ENCODE data around the gene SLC22A23. TPM values are rescaled to one million over a fixed set of nuclear protein-coding genes. Genes with fewer than 3 reads are reported as not detected.

The SLC22A23 gene
- total RNA-seq, 4 donors from 2014 or later, result 6.2 to 10.8 (median 7.8) TPM

GRCh38 chr6:3317741-3318211 is 139.1 kb downstream of the SLC22A23 start:
- TF ChIP-seq CTCF (IDR thresholded peaks at IDR 0.05) (no peak), POLR2A (IDR thresholded peaks at IDR 0.05) (no peak), EP300 (IDR thresholded peaks at IDR 0.05) (no peak), POLR2AphosphoS5 (IDR thresholded peaks at IDR 0.05) (no peak)

GRCh38 chr6:3316818-3317217 is 140.0 kb downstream of the SLC22A23 start:
- Histone ChIP-seq H3K4me1 (peaks cover 0 to 11% (median 7%) of the 10 kb centered on the region in 3 donors), H3K27me3 (no peaks in the 10 kb centered on the region), H3K4me3 (no peak overlapping the region), H3K36me3 (peaks cover 0 to 6% of the 10 kb centered on the region in 2 donors), H3K9me3 (no peaks in the 10 kb centered on the region), H3K27ac (no peak overlapping the region)
- TF ChIP-seq CTCF (IDR thresholded peaks at IDR 0.05), result no peak
- no peak for TF ChIP-seq POLR2AphosphoS5 (IDR thresholded peaks at IDR 0.05)
- no peak for TF ChIP-seq POLR2A (IDR thresholded peaks at IDR 0.05)
- no peak for TF ChIP-seq EP300 (IDR thresholded peaks at IDR 0.05)
- 85 to 91% methylated on average over 7 to 8 of the region's 8 CpGs for WGBS, 2 donors (ENCODE audit: low coverage in 1 of 2)
- no peak for ATAC-seq

More at GRCh38 chr6:3317741-3318211, 139.1 kb downstream of the SLC22A23 start:
- no peaks in the 10 kb centered on the region for H3K27me3 ChIP-seq
- H3K9me3 ChIP-seq, result no peaks in the 10 kb centered on the region
- peaks cover 0 to 11% (median 7%) of the 10 kb centered on the region in 3 donors for H3K4me1 ChIP-seq
- WGBS, 2 donors (ENCODE audit: low coverage in 1 of 2), result 57 to 62% methylated on average over 6 to 9 of the region's 11 CpGs
- H3K27ac ChIP-seq, result no peak overlapping the region
- no peak overlapping the region for H3K4me3 ChIP-seq
- peak; percentile 44 for ATAC-seq
- peaks cover 0 to 14% of the 10 kb centered on the region in 2 donors for H3K36me3 ChIP-seq

- WGBS, 2 donors (ENCODE audit: low coverage in 1 of 2), result 57 to 94% methylated on average over 2 to 7 of the region's 9 CpGs
- H3K27me3 ChIP-seq, result no peaks in the 10 kb centered on the region
- no peak overlapping the region for H3K4me3 ChIP-seq
- no peak for ATAC-seq
- H3K4me1 ChIP-seq, result peaks cover 0 to 11% (median 7%) of the 10 kb centered on the region in 3 donors
- no peak overlapping the region for H3K27ac ChIP-seq
- no peaks in the 10 kb centered on the region for H3K9me3 ChIP-seq
- H3K36me3 ChIP-seq, result peaks cover 0 to 4% of the 10 kb centered on the region in 2 donors
- TF ChIP-seq CTCF (IDR thresholded peaks at IDR 0.05), result no peak
- no peak for TF ChIP-seq POLR2AphosphoS5 (IDR thresholded peaks at IDR 0.05)
- no peak for TF ChIP-seq POLR2A (IDR thresholded peaks at IDR 0.05)
- TF ChIP-seq EP300 (IDR thresholded peaks at IDR 0.05), result no peak
Measured at GRCh38 chr6:3316331-3316730, 140.5 kb downstream of the SLC22A23 start.

- WGBS, 2 donors (ENCODE audit: low coverage in 1 of 2), result 76 to 88% methylated on average over 6 to 7 of the region's 8 CpGs
- ATAC-seq, result no peak
- no peak for TF ChIP-seq CTCF (IDR thresholded peaks at IDR 0.05)
- Histone ChIP-seq H3K36me3 (peaks cover 0 to 4% of the 10 kb centered on the region in 2 donors), H3K27ac (no peak overlapping the region), H3K4me3 (no peak overlapping the region), H3K4me1 (peaks cover 0 to 11% (median 7%) of the 10 kb centered on the region in 3 donors), H3K27me3 (no peaks in the 10 kb centered on the region), H3K9me3 (no peaks in the 10 kb centered on the region)
Measured at GRCh38 chr6:3315841-3316240, 141.0 kb downstream of the SLC22A23 start.

GRCh38 chr6:3314621-3315467 is 142.0 kb downstream of the SLC22A23 start:
- no peak overlapping the region for H3K4me3 ChIP-seq
- ATAC-seq, result no peak
- H3K27me3 ChIP-seq, result no peaks in the 10 kb centered on the region
- peaks cover 0 to 11% (median 7%) of the 10 kb centered on the region in 3 donors for H3K4me1 ChIP-seq
- peaks cover 0 to 4% of the 10 kb centered on the region in 2 donors for H3K36me3 ChIP-seq
- TF ChIP-seq POLR2A (IDR thresholded peaks at IDR 0.05) (no peak), POLR2AphosphoS5 (IDR thresholded peaks at IDR 0.05) (no peak), EP300 (IDR thresholded peaks at IDR 0.05) (no peak), CTCF (IDR thresholded peaks at IDR 0.05) (no peak)
- H3K27ac ChIP-seq, result no peak overlapping the region
- H3K9me3 ChIP-seq, result no peaks in the 10 kb centered on the region
- WGBS, 2 donors (ENCODE audit: low coverage in 1 of 2), result 81 to 89% methylated on average over 9 to 18 of the region's 20 CpGs

All from gastroesophageal sphincter (tissue), 4 donors.